SK-N-SH treated with all-trans-retinoic acid at 6 μM for 48 hours (cell line): ENCODE data around the gene SIRT2.

Source experiments
- ATAC-seq: fragments of 200-7000 bp; cut with Tn5 transposase; 3 replicates; pipeline ENCODE4 v1.9.1; 2020; ENCODE audit warnings: mild to moderate bottlenecking, moderate library complexity
- ARNTL ChIP-seq: fragments of 450-650 bp; formaldehyde crosslinking; IDR thresholded peaks from 2 replicates; pipeline ENCODE4 v1.5.0; 2020; ENCODE audit warnings: low read depth, mild to moderate bottlenecking, moderate library complexity, borderline replicate concordance
- BACH2 ChIP-seq: fragments of 250-450 bp; sonication (Bioruptor Pico); IDR thresholded peaks from 2 replicates; pipeline ENCODE4 v1.9.0; 2021; ENCODE audit warnings: mild to moderate bottlenecking, borderline replicate concordance
- CSDC2 ChIP-seq: fragments of 250-450 bp; sonication (Bioruptor Pico); IDR thresholded peaks from 2 replicates; pipeline ENCODE4 v1.5.0; 2020; ENCODE audit warnings: mild to moderate bottlenecking, moderate library complexity
- ESRRG ChIP-seq: fragments of 250-450 bp; sonication (Bioruptor Pico); IDR thresholded peaks from 2 replicates; pipeline ENCODE4 v1.6.1; 2021; ENCODE audit warnings: mild to moderate bottlenecking
- GLIS3 ChIP-seq: fragments of 250-450 bp; sonication (Bioruptor Pico); IDR thresholded peaks from 2 replicates; pipeline ENCODE4 v1.5.0; 2020; ENCODE audit warnings: mild to moderate bottlenecking, moderate library complexity
- ISL1 ChIP-seq: fragments of 250-450 bp; sonication (Bioruptor Pico); IDR thresholded peaks from 2 replicates; pipeline ENCODE4 v2.1.2; 2022; ENCODE audit warnings: mild to moderate bottlenecking, moderate library complexity
- OSR1 ChIP-seq: fragments of 250-450 bp; sonication (Bioruptor Pico); IDR thresholded peaks from 2 replicates; pipeline ENCODE4 v1.8.0; 2022; ENCODE audit warnings: moderate library complexity, mild to moderate bottlenecking, inconsistent platforms
- PPARA ChIP-seq: fragments of 250-450 bp; sonication (Bioruptor Pico); IDR thresholded peaks from 2 replicates; pipeline ENCODE4 v1.5.0; 2020; ENCODE audit warnings: mild to moderate bottlenecking, borderline replicate concordance
- RARB ChIP-seq: fragments of 250-450 bp; sonication (Bioruptor Pico); IDR thresholded peaks from 2 replicates; pipeline ENCODE4 v1.8.0; 2021; ENCODE audit warnings: mild to moderate bottlenecking, moderate library complexity
- SNAI2 ChIP-seq: fragments of 250-450 bp; sonication (Bioruptor Pico); IDR thresholded peaks from 2 replicates; pipeline ENCODE4 v1.5.0; 2020; ENCODE audit warnings: mild to moderate bottlenecking, moderate library complexity
- TCF4 ChIP-seq: fragments of 250-450 bp; sonication (Bioruptor Pico); IDR thresholded peaks from 2 replicates; pipeline ENCODE4 v1.8.0; 2021; ENCODE audit warnings: mild to moderate bottlenecking, moderate library complexity, borderline replicate concordance
- TOX ChIP-seq: fragments of 250-450 bp; sonication (Bioruptor Pico); IDR thresholded peaks from 2 replicates; pipeline ENCODE4 v1.8.0; 2021; ENCODE audit warnings: mild to moderate bottlenecking, moderate library complexity, borderline replicate concordance
- ZC3H10 ChIP-seq: fragments of 250-450 bp; sonication (Bioruptor Pico); IDR thresholded peaks from 2 replicates; pipeline ENCODE4 v1.5.1; 2021; ENCODE audit warnings: mild to moderate bottlenecking, moderate library complexity
- ZFP3 ChIP-seq: fragments of 250-450 bp; sonication (Bioruptor Pico); IDR thresholded peaks from 2 replicates; pipeline ENCODE4 v1.5.0; 2020; ENCODE audit warnings: mild to moderate bottlenecking, moderate library complexity
- ZFP30 ChIP-seq: fragments of 450-650 bp; formaldehyde crosslinking; IDR thresholded peaks from 2 replicates; pipeline ENCODE4 v1.5.0; 2022; ENCODE audit warnings: mild to moderate bottlenecking, moderate library complexity
- ZNF565 ChIP-seq: fragments of 450-650 bp; formaldehyde crosslinking; conservative IDR thresholded peaks from 2 replicates; pipeline ENCODE4 v1.5.0; 2020; ENCODE audit warnings: low read depth, mild to moderate bottlenecking, moderate library complexity
- ZNF70 ChIP-seq: fragments of 450-650 bp; formaldehyde crosslinking; IDR thresholded peaks from 2 replicates; pipeline ENCODE4 v1.5.0; 2020; ENCODE audit warnings: mild to moderate bottlenecking, moderate library complexity
- ZNF8 ChIP-seq: fragments of 450-650 bp; formaldehyde crosslinking; IDR thresholded peaks from 2 replicates; pipeline ENCODE4 v1.5.0; 2020; ENCODE audit warnings: mild to moderate bottlenecking, moderate library complexity
- TF ChIP-seq, protein P1 (sequence below): fragments of 250-450 bp; sonication (Bioruptor Pico); IDR thresholded peaks from 2 replicates; pipeline ENCODE4 v1.8.0; 2020; ENCODE audit warnings: mild to moderate bottlenecking, moderate library complexity, borderline replicate concordance
- TF ChIP-seq, protein P2 (sequence below): fragments of 250-450 bp; sonication (Bioruptor Pico); IDR thresholded peaks from 2 replicates; pipeline ENCODE4 v1.5.0; 2020; ENCODE audit warnings: mild to moderate bottlenecking, moderate library complexity
- TF ChIP-seq, protein P3 (sequence below): fragments of 250-450 bp; sonication (Bioruptor Pico); IDR thresholded peaks from 2 replicates; pipeline ENCODE4 v1.8.0; 2021; ENCODE audit warnings: low read depth, mild to moderate bottlenecking, moderate library complexity, borderline replicate concordance

The SIRT2 gene

DNA sequence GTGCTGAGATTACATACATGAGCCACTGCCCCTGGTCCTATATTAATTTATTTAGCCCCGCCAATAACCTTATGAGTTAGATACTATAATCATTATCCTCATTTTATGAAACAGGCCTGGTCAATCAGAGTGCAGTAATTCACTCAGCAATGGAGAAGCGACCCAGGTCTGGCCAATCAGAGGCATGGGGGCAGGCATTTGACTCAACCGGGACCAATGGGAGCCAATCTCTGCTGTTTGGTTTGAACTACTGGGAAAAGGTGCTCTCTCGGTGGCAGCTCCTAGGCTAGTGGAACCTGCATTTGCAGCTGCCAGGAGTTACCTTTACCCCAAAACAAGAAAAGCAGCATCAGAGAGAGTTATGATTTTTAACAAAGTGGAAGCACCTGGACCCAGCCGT lies 6.6 kb downstream of the SIRT2 start:
- TF ChIP-seq ZFP3 (no peak), ZC3H10 (CRISPR knock-in tag) (no peak), ZNF8 (CRISPR knock-in tag) (no peak), SNAI2 (no peak), GLIS3 (CRISPR knock-in tag) (no peak), TOX (CRISPR knock-in tag) (no peak), ISL1 (CRISPR knock-in tag) (no peak), TCF4 (CRISPR knock-in tag) (no peak)
- TF ChIP-seq, protein P1, sequence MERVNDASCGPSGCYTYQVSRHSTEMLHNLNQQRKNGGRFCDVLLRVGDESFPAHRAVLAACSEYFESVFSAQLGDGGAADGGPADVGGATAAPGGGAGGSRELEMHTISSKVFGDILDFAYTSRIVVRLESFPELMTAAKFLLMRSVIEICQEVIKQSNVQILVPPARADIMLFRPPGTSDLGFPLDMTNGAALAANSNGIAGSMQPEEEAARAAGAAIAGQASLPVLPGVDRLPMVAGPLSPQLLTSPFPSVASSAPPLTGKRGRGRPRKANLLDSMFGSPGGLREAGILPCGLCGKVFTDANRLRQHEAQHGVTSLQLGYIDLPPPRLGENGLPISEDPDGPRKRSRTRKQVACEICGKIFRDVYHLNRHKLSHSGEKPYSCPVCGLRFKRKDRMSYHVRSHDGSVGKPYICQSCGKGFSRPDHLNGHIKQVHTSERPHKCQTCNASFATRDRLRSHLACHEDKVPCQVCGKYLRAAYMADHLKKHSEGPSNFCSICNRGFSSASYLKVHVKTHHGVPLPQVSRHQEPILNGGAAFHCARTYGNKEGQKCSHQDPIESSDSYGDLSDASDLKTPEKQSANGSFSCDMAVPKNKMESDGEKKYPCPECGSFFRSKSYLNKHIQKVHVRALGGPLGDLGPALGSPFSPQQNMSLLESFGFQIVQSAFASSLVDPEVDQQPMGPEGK: no peak
- TF ChIP-seq, protein P2, sequence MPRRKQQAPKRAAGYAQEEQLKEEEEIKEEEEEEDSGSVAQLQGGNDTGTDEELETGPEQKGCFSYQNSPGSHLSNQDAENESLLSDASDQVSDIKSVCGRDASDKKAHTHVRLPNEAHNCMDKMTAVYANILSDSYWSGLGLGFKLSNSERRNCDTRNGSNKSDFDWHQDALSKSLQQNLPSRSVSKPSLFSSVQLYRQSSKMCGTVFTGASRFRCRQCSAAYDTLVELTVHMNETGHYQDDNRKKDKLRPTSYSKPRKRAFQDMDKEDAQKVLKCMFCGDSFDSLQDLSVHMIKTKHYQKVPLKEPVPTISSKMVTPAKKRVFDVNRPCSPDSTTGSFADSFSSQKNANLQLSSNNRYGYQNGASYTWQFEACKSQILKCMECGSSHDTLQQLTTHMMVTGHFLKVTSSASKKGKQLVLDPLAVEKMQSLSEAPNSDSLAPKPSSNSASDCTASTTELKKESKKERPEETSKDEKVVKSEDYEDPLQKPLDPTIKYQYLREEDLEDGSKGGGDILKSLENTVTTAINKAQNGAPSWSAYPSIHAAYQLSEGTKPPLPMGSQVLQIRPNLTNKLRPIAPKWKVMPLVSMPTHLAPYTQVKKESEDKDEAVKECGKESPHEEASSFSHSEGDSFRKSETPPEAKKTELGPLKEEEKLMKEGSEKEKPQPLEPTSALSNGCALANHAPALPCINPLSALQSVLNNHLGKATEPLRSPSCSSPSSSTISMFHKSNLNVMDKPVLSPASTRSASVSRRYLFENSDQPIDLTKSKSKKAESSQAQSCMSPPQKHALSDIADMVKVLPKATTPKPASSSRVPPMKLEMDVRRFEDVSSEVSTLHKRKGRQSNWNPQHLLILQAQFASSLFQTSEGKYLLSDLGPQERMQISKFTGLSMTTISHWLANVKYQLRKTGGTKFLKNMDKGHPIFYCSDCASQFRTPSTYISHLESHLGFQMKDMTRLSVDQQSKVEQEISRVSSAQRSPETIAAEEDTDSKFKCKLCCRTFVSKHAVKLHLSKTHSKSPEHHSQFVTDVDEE (CRISPR knock-in tag): no peak
- ATAC-seq: no peak

GRCh38 chr19:38891771-38892170 lies 7.6 kb downstream of the SIRT2 start:
- TF ChIP-seq ZNF565 (CRISPR knock-in tag): no peak
- TF ChIP-seq, protein P3, sequence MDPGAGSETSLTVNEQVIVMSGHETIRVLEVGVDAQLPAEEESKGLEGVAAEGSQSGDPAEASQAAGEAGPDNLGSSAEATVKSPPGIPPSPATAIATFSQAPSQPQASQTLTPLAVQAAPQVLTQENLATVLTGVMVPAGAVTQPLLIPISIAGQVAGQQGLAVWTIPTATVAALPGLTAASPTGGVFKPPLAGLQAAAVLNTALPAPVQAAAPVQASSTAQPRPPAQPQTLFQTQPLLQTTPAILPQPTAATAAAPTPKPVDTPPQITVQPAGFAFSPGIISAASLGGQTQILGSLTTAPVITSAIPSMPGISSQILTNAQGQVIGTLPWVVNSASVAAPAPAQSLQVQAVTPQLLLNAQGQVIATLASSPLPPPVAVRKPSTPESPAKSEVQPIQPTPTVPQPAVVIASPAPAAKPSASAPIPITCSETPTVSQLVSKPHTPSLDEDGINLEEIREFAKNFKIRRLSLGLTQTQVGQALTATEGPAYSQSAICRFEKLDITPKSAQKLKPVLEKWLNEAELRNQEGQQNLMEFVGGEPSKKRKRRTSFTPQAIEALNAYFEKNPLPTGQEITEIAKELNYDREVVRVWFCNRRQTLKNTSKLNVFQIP (CRISPR knock-in tag): no peak
- no peak for TF ChIP-seq PPARA (CRISPR knock-in tag)
- no peak for TF ChIP-seq ZFP30 (CRISPR knock-in tag)
- no peak for TF ChIP-seq ZC3H10 (CRISPR knock-in tag)
- no peak for TF ChIP-seq ARNTL (CRISPR knock-in tag)
- TF ChIP-seq GLIS3 (CRISPR knock-in tag): no peak
- TF ChIP-seq ZFP3: no peak
- no peak for TF ChIP-seq TCF4 (CRISPR knock-in tag)
- no peak for TF ChIP-seq OSR1 (CRISPR knock-in tag)
- TF ChIP-seq RARB (CRISPR knock-in tag): no peak
- TF ChIP-seq CSDC2: no peak
- TF ChIP-seq, protein P1: no peak
- TF ChIP-seq ESRRG: no peak
- no peak for TF ChIP-seq TOX (CRISPR knock-in tag)
- TF ChIP-seq ZNF70 (CRISPR knock-in tag): no peak
- TF ChIP-seq BACH2: no peak
- TF ChIP-seq, all 23 proteins: peak for 0
- no peak for ATAC-seq

DNA sequence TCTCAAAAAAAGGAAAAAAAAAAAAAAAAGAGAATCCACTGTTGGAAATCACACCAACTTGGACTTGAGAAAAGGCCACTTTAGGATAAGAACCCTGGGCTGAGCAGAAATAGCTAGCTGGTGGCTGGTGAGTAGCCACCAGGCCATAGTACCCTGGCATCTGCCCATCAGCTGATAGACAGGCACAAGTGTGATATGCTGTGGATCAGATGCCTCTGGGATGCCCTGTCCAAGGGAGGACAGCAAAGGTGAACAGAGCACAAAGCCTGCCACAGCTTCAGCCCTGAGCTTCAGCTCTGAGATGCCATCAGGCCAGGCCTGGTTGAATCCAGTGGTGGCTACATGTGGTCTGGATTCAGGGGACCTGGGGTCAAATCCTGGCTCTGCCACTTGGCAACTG lies 8.7 kb downstream of the SIRT2 start:
- no peak for ATAC-seq
- TF ChIP-seq SNAI2 (no peak), BACH2 (no peak), ZNF8 (CRISPR knock-in tag) (no peak), TCF4 (CRISPR knock-in tag) (no peak), ZC3H10 (CRISPR knock-in tag) (no peak), ESRRG (no peak), ZNF565 (CRISPR knock-in tag) (no peak), GLIS3 (CRISPR knock-in tag) (no peak), OSR1 (CRISPR knock-in tag) (no peak), TOX (CRISPR knock-in tag) (no peak), RARB (CRISPR knock-in tag) (no peak)
- TF ChIP-seq, protein P2 (CRISPR knock-in tag): no peak
